Measurements from ENCODE around the gene TRIP4. TPM values are rescaled to one million over a fixed set of nuclear protein-coding genes. Genes with fewer than 3 reads are reported as not detected.

Gene TRIP4
- total RNA-seq, 4 donors from 2014 or later = 16.9 to 53.3 (median 23.9) TPM

DNA sequence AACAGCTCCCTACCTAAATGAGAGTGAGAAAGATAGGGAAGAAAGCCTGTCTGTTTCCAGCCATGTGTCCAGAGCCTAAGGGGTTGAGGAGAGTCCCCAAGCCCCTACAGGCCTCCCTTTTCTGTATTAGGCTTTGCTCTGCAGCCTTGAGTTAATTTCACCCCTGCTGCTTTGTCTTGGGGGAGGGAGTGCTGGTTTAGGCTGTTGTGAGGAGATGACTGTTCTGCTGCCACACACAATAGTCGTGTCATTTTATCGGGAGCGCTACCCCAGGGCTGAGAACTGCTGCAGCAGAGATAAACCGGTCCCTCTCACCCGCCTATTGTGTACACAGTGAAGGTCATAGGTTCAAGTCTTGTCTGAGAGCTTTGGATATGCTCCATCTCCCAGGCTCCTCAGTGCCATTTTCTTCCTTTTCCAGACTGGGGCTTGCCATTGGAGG is 74.1 kb downstream of the TRIP4 start:
- TF ChIP-seq POLR2AphosphoS5 (IDR thresholded peaks at IDR 0.05) = no peak
- TF ChIP-seq POLR2A (IDR thresholded peaks at IDR 0.05) = no peak
- no peak for TF ChIP-seq EP300 (IDR thresholded peaks at IDR 0.05; ENCODE audit: low read depth)
- TF ChIP-seq CTCF (IDR thresholded peaks at IDR 0.05) = no peak
- intact Hi-C loops (cut with DNase I; ENCODE audit: low total_unique reads) = no loop called here
- Histone ChIP-seq H3K36me3 (no peaks in the 10 kb centered on the region), H3K27me3 (no peaks in the 10 kb centered on the region), H3K27ac (peak overlapping the region; percentile 92 to 95 (median 94)), H3K4me1 (peaks cover 21 to 61% (median 34%) of the 10 kb centered on the region in 4 donors), H3K9me3 (no peaks in the 10 kb centered on the region), H3K4me3 (peak overlapping the region; percentile 13 to 96 (median 87))
- no peak for DNase-seq
- 10 to 14% methylated on average over 2 to 5 of the region's 5 CpGs for whole genome bisulfite sequencing, 2 donors (ENCODE audit: low coverage in 1 of 2)
- in situ Hi-C loops (cut with MboI; ENCODE audit: low pct_ligation_motif_present in 1 of 4, low pct_unique_long_range_greater_than_20kb in 1 of 4, low sequenced_read_pairs in 3 of 4) = no loop called here

DNA sequence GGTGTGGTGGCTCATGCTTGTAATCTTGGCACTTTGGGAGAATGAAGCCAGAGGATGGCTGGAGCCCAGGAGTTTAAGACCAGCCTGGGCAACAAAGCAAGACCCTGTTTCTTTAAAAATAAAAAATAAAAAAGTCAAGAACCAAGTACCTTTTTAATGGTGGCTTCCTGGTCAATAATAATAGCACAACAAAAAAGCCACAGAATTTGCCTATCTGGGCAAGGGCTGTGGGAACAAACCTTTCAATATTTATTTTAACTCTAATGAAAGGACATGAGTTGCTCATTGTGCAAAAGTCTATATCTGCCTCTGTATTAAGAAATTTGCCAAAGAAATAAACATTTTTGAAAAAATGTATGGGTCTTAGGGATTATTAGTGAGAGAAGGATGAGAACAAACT is 74.9 kb downstream of the TRIP4 start:
- DNase-seq = no peak

GRCh38 chr15:64464276-64465005 is 76.8 kb downstream of the TRIP4 start:
- Histone ChIP-seq H3K27me3 (no peaks in the 10 kb centered on the region), H3K4me1 (peaks cover 26 to 70% (median 34%) of the 10 kb centered on the region in 4 donors), H3K4me3 (no peak overlapping the region), H3K9me3 (no peaks in the 10 kb centered on the region), H3K27ac (peak overlapping the region in 1 of 4 donors; percentile 19), H3K36me3 (no peaks in the 10 kb centered on the region)
- intact Hi-C loops (cut with DNase I; ENCODE audit: low total_unique reads) (no loop called here), in situ Hi-C loops (cut with MboI; ENCODE audit: low pct_ligation_motif_present in 1 of 4, low pct_unique_long_range_greater_than_20kb in 1 of 4, low sequenced_read_pairs in 3 of 4) (no loop called here)
- TF ChIP-seq EP300 (IDR thresholded peaks at IDR 0.05; ENCODE audit: low read depth) (no peak), POLR2AphosphoS5 (IDR thresholded peaks at IDR 0.05) (no peak), POLR2A (IDR thresholded peaks at IDR 0.05) (no peak), CTCF (IDR thresholded peaks at IDR 0.05) (no peak)
- no peak for DNase-seq
- 44 to 55% methylated on average over 3 of the region's 3 CpGs for WGBS, 2 donors (ENCODE audit: low coverage in 1 of 2)

More for the DNA sequence above, 74.9 kb downstream of the TRIP4 start:
- Histone ChIP-seq H3K9me3 (no peaks in the 10 kb centered on the region), H3K36me3 (no peaks in the 10 kb centered on the region), H3K4me1 (peaks cover 26 to 67% (median 34%) of the 10 kb centered on the region in 4 donors), H3K4me3 (no peak overlapping the region), H3K27me3 (no peaks in the 10 kb centered on the region), H3K27ac (peak overlapping the region in 2 of 4 donors; percentile 94 to 95)
- no peak for TF ChIP-seq EP300 (IDR thresholded peaks at IDR 0.05; ENCODE audit: low read depth)
- TF ChIP-seq CTCF (IDR thresholded peaks at IDR 0.05) = no peak
- TF ChIP-seq POLR2A (IDR thresholded peaks at IDR 0.05) = no peak
- no peak for TF ChIP-seq POLR2AphosphoS5 (IDR thresholded peaks at IDR 0.05)
- intact Hi-C loops (cut with DNase I; ENCODE audit: low total_unique reads) = no loop called here
- in situ Hi-C loops (cut with MboI; ENCODE audit: low pct_ligation_motif_present in 1 of 4, low pct_unique_long_range_greater_than_20kb in 1 of 4, low sequenced_read_pairs in 3 of 4) = no loop called here

DNA sequence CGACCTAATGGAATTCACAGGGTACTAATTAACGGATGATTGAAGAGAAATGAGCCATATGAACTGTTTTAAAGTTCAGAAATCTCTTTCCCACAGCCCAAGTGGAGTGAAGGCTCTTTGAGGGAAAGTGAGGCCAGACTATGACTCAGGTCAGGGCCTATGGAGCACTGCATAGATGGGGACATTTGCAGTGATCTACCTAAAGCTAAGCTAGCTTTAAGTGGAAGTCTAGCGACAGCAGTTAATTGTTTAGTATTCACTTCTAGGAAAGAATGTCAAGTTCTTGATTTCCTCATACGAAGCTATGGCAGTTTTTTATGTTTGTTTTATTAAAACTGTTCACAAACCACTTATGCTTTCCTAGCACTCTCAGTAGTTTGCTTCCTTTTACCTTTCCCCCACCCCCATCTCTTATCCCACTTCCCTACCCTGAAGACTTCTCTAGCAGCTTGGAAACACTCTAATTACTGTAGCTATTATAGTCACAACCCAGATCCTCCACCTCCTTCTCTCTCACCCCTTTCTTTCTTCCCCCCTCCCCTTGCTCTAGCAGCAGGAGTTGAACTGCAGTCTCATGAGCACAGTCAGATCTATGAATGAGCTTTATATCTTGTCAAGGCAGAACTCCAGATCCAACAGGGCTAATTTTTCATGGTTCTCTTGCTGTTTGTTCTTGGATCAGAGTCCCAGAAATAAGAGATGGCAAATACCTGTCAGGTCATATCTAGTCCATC is 78.9 kb downstream of the TRIP4 start:
- Histone ChIP-seq H3K36me3 (no peaks in the 10 kb centered on the region), H3K27ac (no peak overlapping the region), H3K4me3 (no peak overlapping the region), H3K4me1 (peaks cover 25 to 60% (median 27%) of the 10 kb centered on the region in 4 donors), H3K27me3 (no peaks in the 10 kb centered on the region), H3K9me3 (no peaks in the 10 kb centered on the region)
- TF ChIP-seq CTCF (IDR thresholded peaks at IDR 0.05) (no peak), POLR2AphosphoS5 (IDR thresholded peaks at IDR 0.05) (no peak), POLR2A (IDR thresholded peaks at IDR 0.05) (no peak), EP300 (IDR thresholded peaks at IDR 0.05; ENCODE audit: low read depth) (no peak)
- in situ Hi-C loops (cut with MboI; ENCODE audit: low pct_ligation_motif_present in 1 of 4, low pct_unique_long_range_greater_than_20kb in 1 of 4, low sequenced_read_pairs in 3 of 4) = no loop called here
- intact Hi-C loops (cut with DNase I; ENCODE audit: low total_unique reads) = no loop called here
- no peak for DNase-seq
- WGBS, 2 donors (ENCODE audit: low coverage in 1 of 2) = 45 to 68% methylated on average over 3 to 4 of the region's 4 CpGs

Measured in transverse colon (tissue), 4 donors.